Smooth muscle cell (in vitro differentiated cells): Measurements from ENCODE around the gene HEYL. TPM values are rescaled to one million over a fixed set of nuclear protein-coding genes. Genes with fewer than 3 reads are reported as not detected.

Source experiments
- DNase-seq: peaks from one replicate; lab custom pipeline; 2025; ENCODE audit not compliant: unreplicated experiment; lab: John Stamatoyannopoulos, UW
- H2AFZ ChIP-seq: fragments of 200-600 bp; sonication (generic); 2 replicates; pipeline ENCODE4 v1.6.0; 2016; ENCODE audit warnings: antibody characterized with exemption, low read depth, mild to moderate bottlenecking
- H3F3A ChIP-seq: fragments of 200-600 bp; sonication (generic); 2 replicates; pipeline ENCODE4 v1.6.0; 2017; ENCODE audit warnings: antibody characterized with exemption, low read depth
- H3K27ac ChIP-seq: fragments of 200-600 bp; sonication (generic); 2 replicates; pipeline ENCODE4 v1.5.1; 2016; ENCODE audit warnings: low read depth, mild to moderate bottlenecking
- H3K27me3 ChIP-seq: fragments of 200-600 bp; sonication (generic); 2 replicates; pipeline ENCODE4 v1.6.1; 2016; ENCODE audit warnings: low read depth, mild to moderate bottlenecking
- H3K36me3 ChIP-seq: fragments of 200-600 bp; sonication (generic); 2 replicates; pipeline ENCODE4 v1.5.1; 2016; ENCODE audit warnings: low read depth
- H3K4me1 ChIP-seq: fragments of 200-600 bp; sonication (generic); 2 replicates; pipeline ENCODE4 v1.5.1; 2016; ENCODE audit warnings: low read depth
- H3K4me2 ChIP-seq: fragments of 200-600 bp; sonication (generic); 2 replicates; pipeline ENCODE4 v1.6.0; 2016; ENCODE audit warnings: mild to moderate bottlenecking
- H3K4me3 ChIP-seq: fragments of 200-600 bp; sonication (generic); 2 replicates; pipeline ENCODE4 v1.5.1; 2016; ENCODE audit warnings: mild to moderate bottlenecking
- H3K79me2 ChIP-seq: fragments of 200-600 bp; sonication (generic); 2 replicates; pipeline ENCODE4 v1.6.0; 2016; ENCODE audit warnings: low read depth, mild to moderate bottlenecking
- H3K9ac ChIP-seq: fragments of 200-600 bp; sonication (generic); 2 replicates; pipeline ENCODE4 v1.6.0; 2016; ENCODE audit warnings: low read depth
- H3K9me3 ChIP-seq: fragments of 200-600 bp; sonication (generic); replicated peaks from 2 replicates; pipeline ENCODE4 v1.5.1; 2016; ENCODE audit warnings: low read depth
- H4K20me1 ChIP-seq: fragments of 200-600 bp; sonication (generic); 2 replicates; pipeline ENCODE4 v1.6.0; 2016; ENCODE audit warnings: low read depth
- CTCF ChIP-seq: fragments of 200-600 bp; sonication (generic); IDR thresholded peaks from 2 replicates; pipeline ENCODE4 v1.5.1; 2017; ENCODE audit warnings: borderline replicate concordance, mild to moderate bottlenecking, antibody characterized with exemption; ENCODE audit not compliant: insufficient read depth, poor library complexity, severe bottlenecking
- WGBS: methylation state at CpG from one replicate; pipeline ENCODE4 v1.1.7; 2016; ENCODE audit warnings: low lambda C conversion rate; 5-methylcytosine and 5-hydroxymethylcytosine counted together
- polyA plus RNA-seq: library from polyadenylated mRNA; unstranded; fragments of >200 nt; fragmentation: Nextera tagmentation; extraction: Ambion mirVana; gene quantifications from 2 replicates; pipeline ENCODE4 v1.2.1, GENCODE V29; 2016
- total RNA-seq: library from RNA; depleted of rRNA; stranded (reverse); fragments of >200 nt; gene quantifications from 2 replicates; pipeline ENCODE4 v1.2.3, GENCODE V29; 2014

Gene HEYL
- total and polyA plus RNA-seq, 2 experiments from 2014 or later, result 7.8 to 16.5 TPM

GRCh38 chr1:39623053-39623452 is 16.4 kb downstream of the HEYL start:
- no peak for TF ChIP-seq CTCF
- Histone ChIP-seq H3K9me3 (no peaks in the 10 kb centered on the region), H3K4me1 (peaks cover 8% of the 10 kb centered on the region), H3K27me3 (no peaks in the 10 kb centered on the region), H3K4me3 (no peak overlapping the region), H3K4me2 (no peak overlapping the region), H3K79me2 (no peaks in the 10 kb centered on the region), H4K20me1 (no peaks in the 10 kb centered on the region), H3K36me3 (no peaks in the 10 kb centered on the region), H3F3A (peaks cover 11% of the 10 kb centered on the region), H3K27ac (no peak overlapping the region), H2AFZ (no peak overlapping the region), H3K9ac (no peak overlapping the region)
- WGBS, result 87% methylated on average over 6 of the region's 6 CpGs
- DNase-seq, result no peak

- TF ChIP-seq CTCF, result no peak
- 94% methylated on average over 3 of the region's 3 CpGs for WGBS
- Histone ChIP-seq H3F3A (peaks cover 11% of the 10 kb centered on the region), H3K4me2 (no peak overlapping the region), H3K9me3 (no peaks in the 10 kb centered on the region), H3K9ac (no peak overlapping the region), H4K20me1 (no peaks in the 10 kb centered on the region), H2AFZ (no peak overlapping the region), H3K4me1 (peaks cover 8% of the 10 kb centered on the region), H3K36me3 (no peaks in the 10 kb centered on the region), H3K79me2 (no peaks in the 10 kb centered on the region), H3K4me3 (no peak overlapping the region), H3K27me3 (no peaks in the 10 kb centered on the region), H3K27ac (no peak overlapping the region)
- no peak for DNase-seq
Measured at GRCh38 chr1:39622427-39622826, 17.0 kb downstream of the HEYL start.

- no peak for TF ChIP-seq CTCF
- Histone ChIP-seq H3F3A (peaks cover 7% of the 10 kb centered on the region), H3K79me2 (no peaks in the 10 kb centered on the region), H3K36me3 (no peaks in the 10 kb centered on the region), H3K9ac (no peak overlapping the region), H2AFZ (no peak overlapping the region), H3K4me3 (no peak overlapping the region), H4K20me1 (no peaks in the 10 kb centered on the region), H3K27me3 (no peaks in the 10 kb centered on the region), H3K4me2 (no peak overlapping the region), H3K27ac (no peak overlapping the region), H3K9me3 (no peaks in the 10 kb centered on the region), H3K4me1 (peaks cover 4% of the 10 kb centered on the region)
- no peak for DNase-seq
- 89% methylated on average over 3 of the region's 3 CpGs for WGBS
Measured at GRCh38 chr1:39620659-39621165, 18.7 kb downstream of the HEYL start.

- no peaks in the 10 kb centered on the region for H3K79me2 ChIP-seq
- no peaks in the 10 kb centered on the region for H3K9me3 ChIP-seq
- no peaks in the 10 kb centered on the region for H3K36me3 ChIP-seq
- H3K27me3 ChIP-seq, result no peaks in the 10 kb centered on the region
- no peaks in the 10 kb centered on the region for H3F3A ChIP-seq
- 81% methylated on average over 4 of the region's 4 CpGs for WGBS
- DNase-seq, result no peak
- H3K27ac ChIP-seq, result no peak overlapping the region
- no peak overlapping the region for H3K4me2 ChIP-seq
- no peaks in the 10 kb centered on the region for H3K4me1 ChIP-seq
- H4K20me1 ChIP-seq, result no peaks in the 10 kb centered on the region
- no peak overlapping the region for H2AFZ ChIP-seq
- TF ChIP-seq CTCF, result no peak
- no peak overlapping the region for H3K4me3 ChIP-seq
- H3K9ac ChIP-seq, result no peak overlapping the region
Measured at GRCh38 chr1:39617488-39618049, 21.9 kb downstream of the HEYL start.
